OCI-M1 (cell line): ENCODE measurements around the gene TRPC4.

Source experiments
- DNase-seq: peaks from one replicate; lab custom pipeline; 2025; lab: John Stamatoyannopoulos, UW

TRPC4 gene

GRCh38 chr13:37601648-37602440 lies 267.7 kb downstream of the TRPC4 start:
- DNase-seq, result no peak

GRCh38 chr13:37599519-37599918 lies 270.1 kb downstream of the TRPC4 start:
- no peak for DNase-seq

GRCh38 chr13:37598597-37598996 lies 271.0 kb downstream of the TRPC4 start, which contains the start of gene POSTN:
Gene POSTN, minus strand, starts transcription at chr13:37598768. Its CDS starts 42 bp downstream, at chr13:37598726.
- DNase-seq, result no peak

GRCh38 chr13:37597477-37598025 lies 272.0 kb downstream of the TRPC4 start:
- DNase-seq, result no peak

- DNase-seq, result no peak
Measured at GRCh38 chr13:37596805-37597204, 272.8 kb downstream of the TRPC4 start.

GRCh38 chr13:37595162-37595561 lies 274.4 kb downstream of the TRPC4 start:
- DNase-seq, result no peak

- no peak for DNase-seq
Measured at GRCh38 chr13:37594550-37594949, 275.0 kb downstream of the TRPC4 start.

GRCh38 chr13:37589381-37589780 lies 280.2 kb downstream of the TRPC4 start:
- peak; percentile 83 for DNase-seq

- DNase-seq, result no peak
Measured at GRCh38 chr13:37587236-37587635, 282.3 kb downstream of the TRPC4 start.
